Daoy (cell line): ENCODE measurements around the gene ELSPBP1. TPM values are rescaled to one million over a fixed set of nuclear protein-coding genes. Genes with fewer than 3 reads are reported as not detected.
"Not testable (repeated sequence)": the region's sequence is repeated elsewhere in the genome, so short reads cannot be mapped to it uniquely, and the experiment has no call there.

Source experiments
- DNase-seq: peaks from one replicate; pipeline ENCODE4 v3.0.0-alpha.2; 2015; ENCODE audit warnings: low read depth
- total RNA-seq: library from RNA; depleted of rRNA; stranded (reverse); fragments of >200 nt; shearing (Covaris generic); gene quantifications from 2 replicates; pipeline ENCODE4 v1.2.3, GENCODE V29; 2014; rRNA removed

The ELSPBP1 gene
- total RNA-seq, 1 experiment from 2014 or later, result not detected

DNA sequence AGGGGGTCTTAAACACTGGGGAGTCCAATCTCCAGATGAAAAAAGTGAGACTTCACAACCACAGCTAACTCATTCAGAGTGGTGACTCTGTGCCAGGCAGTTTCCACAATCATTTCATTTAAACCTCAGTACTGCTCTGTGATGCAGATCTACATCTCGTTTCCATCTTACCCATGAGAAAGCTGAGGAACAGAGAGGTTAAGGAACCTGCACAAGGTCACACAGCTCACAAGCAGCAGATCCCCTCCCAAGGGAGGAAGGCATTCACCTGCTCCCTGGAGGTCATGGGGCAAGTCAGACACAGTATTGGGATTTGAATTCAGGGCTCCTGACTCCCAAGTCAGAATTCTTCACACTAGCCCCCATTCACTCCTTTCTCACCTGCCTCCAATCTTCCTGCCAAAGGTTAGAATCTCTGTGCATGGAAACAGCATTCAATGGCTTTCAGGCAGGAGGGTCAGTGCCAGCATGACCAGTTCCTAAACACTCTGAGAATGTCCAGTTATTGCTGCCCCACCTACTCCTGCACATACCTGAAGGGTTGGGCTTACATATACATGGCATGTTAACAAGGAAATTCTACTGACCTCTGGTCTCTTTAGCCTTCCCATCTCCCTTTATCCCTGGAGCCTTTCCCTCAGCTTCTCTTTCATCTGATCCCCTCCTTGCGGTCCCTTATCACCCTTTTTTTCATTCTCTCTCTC lies 47.6 kb downstream of the ELSPBP1 start:
- DNase-seq, result no peak

DNA sequence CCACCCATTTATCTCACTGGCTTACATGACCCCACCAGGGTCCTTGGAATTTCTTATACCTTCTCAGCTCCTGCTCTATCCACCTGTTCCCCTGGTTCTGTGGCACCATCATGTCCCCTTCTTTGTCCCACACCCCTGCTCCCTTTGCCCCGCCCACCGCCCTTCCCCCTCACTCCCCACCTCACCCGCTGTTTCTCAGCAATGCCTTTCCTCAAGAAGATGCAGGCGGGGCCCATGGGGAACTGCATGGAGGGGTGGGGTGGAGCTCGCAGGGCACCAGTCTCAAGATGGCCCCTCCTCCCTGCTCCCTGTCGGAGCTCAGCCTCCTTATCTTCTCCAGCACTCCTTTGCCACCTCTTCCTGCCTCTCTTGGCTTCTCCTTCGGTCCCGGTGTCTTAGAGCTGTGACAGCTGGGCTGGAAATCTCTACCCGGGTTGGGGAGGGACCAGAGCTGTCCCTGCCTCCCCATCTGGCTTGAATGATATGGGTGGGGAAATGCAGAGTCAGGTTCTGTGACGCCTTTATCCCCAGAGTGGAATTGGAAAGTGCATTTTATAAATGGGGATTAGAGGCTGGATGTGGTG lies 49.3 kb downstream of the ELSPBP1 start, which contains the start of gene CABP5:
CABP5 (minus strand) TSS at position 405 of the 584 bp plus-strand sequence; CDS start at position 248, 157 bp downstream.
- DNase-seq, result no peak

DNA sequence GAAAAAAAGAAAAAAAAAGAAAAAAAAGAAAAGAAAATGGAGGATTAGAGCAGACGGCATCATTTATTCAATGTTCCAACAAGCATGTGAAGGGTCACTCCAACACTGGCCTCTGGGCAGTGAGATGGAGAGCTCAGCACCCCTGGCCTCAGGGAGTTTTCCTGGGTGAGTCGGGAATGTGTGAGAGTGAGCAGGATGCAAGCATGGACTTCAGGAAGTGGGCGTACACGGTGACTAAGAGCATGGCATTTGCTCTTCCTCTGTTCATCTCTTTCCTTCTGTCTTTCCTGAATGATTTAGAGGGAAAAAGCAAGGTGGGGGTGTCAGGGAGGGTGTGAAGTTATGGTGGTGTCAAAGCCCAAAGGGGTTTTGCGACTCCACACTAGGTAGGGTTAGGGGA lies 50.1 kb downstream of the ELSPBP1 start:
- DNase-seq, result peak; percentile 39

DNA sequence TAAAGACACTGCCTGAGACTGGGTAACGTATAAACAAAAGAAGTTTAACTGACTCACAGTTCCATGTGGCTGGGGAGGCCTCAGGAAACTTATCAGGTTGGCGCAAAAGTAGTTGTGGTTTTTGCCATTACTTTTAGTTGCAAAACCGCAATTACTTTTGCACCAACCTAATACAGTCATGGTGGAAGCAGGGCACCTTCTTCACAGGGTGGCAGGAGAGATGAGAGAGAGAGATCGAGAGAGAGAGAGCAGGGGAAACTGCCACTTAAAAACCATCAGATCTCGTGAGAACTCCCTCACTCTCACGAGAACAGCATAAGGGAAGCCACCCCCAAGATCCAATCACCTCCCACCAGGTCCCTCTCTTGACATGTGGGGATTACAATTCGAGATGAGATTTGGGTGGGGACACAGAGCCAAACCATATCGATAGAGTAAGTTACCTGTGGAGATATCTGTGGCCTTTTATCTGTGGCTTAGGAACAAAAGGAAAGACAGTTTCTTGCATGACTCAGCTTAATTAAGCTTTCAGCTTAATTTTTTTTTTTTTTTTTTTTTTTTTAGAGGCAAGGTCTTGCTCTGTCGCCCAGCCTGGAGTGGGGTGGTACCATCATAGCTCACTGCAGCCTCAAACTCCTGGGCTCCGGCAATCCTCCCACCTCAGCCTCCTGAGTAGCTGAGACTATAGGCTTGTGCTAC lies 57.1 kb downstream of the ELSPBP1 start:
- no peak for DNase-seq

DNA sequence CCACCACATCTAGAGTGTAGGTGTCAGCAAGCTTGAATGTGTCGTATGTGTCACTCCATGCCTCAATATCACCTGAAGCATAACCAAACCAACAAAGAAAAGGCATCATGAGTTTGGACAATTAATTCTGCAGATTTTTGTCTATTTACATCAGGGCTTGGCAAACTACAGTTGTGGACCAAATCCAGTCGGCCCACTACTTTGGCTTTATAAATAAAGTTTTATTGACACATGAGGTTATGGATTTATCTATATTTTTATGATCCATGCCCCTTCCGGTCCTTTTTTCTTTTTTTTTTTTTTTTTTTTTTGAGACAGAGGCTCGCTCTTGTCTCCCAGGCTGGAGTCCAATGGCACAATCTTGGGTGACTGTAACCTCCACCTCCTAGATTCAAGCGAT lies 58.6 kb downstream of the ELSPBP1 start:
- no peak for DNase-seq

DNA sequence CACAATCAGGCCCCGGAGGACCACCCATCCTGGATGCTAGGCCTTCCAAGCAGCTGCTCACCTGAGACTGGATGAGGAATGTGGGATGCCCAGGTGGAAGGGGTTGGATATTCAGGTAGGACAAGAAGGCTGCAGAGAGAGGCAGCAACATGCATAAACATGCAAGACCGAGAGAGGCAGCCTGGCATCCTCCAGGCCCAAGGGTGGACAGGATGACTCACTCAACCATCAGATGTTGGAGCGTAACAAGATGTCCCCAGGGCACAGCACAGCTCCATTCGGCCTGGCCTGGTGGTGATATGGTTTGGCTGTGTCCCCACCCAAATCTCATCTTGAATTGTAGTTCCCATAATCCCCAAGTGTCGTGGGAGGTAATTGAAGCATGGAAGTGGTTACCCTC lies 59.4 kb downstream of the ELSPBP1 start:
- DNase-seq, result peak; percentile 18

DNA sequence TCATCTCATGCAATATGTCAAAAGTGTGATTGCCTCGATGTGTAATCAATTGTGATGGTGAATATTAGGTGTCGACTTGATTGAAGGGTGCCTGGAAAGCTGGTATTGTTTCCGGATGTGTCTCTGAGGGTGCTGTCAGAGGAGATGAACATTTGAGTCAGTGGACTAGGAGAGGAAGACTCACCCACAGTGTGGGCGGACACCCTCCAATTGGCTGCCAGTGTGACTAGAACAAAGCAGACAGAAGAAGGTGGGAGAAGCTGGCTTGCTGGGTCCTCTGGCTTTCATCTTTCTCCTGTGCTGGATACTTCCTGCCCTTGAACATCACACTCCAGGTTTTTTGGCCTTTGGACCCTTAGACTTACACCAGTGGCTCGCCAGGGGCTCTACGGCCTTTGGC lies 64.9 kb downstream of the ELSPBP1 start:
- no peak for DNase-seq

DNA sequence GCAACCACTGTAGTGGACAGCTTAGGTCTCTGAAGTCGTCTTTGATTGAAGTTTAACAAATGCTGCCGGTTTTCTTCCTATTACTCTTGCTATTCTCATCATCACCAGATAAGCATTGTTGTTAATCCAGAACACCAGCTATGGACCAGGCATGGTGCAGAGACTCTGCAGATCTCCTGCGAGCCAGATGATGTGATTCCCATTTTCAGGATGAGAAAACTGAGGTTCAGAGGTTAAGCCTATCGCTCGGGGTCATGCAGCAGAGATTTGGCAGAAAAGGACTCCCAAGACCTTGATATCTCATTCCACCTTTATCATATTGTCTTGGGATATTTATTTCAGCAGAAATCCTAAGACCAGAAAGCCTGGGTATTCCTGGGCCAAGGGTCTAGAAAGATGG lies 65.9 kb downstream of the ELSPBP1 start:
- DNase-seq, result no peak

DNA sequence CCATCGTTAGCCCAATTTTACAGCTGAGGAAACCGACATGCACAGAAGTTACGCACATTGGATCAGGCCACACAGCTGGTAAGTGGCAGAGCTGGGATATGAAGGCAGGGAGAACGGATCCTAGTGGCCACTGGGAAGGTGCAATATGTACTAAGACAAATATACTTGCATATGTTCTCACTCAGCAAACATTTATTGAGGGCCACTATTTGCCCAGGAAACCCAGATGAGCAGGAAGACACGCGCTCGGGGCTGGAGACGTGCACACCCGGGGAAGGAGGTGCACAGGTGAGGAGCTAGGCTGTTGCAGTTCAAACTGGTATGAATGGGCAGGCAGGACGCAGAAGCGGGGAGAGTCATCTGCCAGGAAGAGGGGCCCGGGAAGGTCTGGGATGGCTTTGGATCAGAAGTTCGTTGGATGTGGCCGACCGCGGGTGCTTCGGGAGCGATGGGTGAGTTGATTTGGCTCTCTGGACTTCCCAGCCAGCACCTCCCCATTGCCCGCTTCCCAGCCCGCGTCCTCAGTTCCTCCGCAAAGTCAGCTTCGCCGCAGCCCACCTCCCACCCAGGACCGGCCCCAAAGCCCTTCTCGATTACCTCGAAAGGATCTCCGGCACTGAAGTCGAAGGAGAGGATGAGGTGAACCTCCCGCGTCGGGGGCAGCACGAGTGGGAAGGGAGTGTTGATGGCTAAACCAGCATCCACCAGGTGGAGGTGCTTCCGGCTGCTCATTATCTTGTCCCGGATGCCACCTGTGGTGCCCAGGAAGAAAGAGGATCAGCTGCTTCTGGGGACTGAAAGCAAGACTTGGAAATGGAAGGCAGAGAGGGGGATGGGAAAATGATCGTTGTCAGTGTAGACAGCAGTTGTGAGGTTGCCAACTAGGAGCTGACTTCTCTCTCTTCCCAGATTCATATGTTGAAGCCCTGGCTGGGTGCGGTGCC lies 67.2 kb downstream of the ELSPBP1 start:
- no peak for DNase-seq

DNA sequence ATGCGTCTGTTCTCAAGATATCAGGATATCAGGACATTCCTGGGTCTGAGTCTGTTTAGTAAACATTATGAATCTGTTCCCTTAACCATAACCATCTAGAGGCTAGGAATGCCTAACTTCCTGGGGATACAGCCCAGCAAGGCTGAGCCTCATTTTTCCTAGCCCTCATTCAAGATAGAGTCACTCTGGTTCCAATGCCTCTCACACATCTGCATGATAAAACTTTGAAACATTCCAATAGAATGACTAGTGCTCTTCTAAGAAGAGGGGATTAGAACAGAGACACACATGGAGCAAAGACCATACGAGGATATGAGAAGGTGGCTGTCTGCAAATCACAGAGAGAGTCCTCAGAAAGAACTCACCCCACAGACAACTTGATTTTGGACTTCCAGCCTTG lies 70.1 kb downstream of the ELSPBP1 start:
- DNase-seq, result no peak

DNA sequence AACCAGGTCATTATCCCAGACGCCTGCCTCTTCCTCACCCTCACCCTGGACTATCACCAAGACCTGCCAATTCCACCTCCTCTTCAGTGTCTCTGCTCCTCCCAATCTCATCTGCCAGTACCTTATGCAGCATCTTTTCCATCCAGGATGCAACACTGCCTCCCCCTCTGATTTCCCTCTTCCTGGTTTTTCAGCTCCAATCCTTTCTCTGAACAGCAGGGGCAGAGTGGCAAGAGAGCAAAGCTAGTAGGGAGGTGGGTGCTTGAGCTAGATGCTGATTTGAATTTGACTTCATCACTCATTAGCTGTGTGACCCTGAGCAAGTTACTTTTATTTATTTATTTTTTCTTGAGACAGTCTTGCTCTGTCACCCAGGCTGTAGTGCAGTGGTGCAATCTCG lies 75.0 kb downstream of the ELSPBP1 start:
- no peak for DNase-seq

DNA sequence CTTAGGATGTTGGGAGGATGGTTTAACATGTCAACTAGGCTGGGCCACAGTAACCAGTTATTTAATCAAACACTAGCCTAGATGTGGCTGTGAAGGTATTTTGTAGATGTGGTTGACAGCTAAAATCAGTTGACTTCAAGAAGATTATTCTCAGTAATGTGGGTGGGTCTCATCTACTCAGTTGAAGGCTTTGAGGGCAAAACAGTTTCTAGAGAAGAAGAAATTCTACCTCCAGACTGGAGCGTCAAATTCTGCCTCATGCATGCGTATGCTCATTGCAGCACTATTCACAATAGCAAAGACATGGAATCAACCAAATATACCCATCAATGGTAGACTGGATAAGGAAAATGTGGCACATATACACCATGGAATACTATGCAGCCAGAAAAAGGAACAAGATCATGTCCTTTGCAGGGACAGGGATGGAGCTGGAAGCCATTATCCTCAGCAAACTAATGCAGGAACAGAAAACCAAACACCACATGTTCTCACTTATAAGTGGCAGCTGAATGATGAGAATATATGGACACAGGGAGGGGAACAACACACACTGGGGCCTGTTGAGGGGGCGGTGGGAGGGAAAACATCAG lies 75.8 kb downstream of the ELSPBP1 start:
- DNase-seq, result not testable (repeated sequence)

Other genes with a start within 250 kb of the ELSPBP1 start
- 48.0 and 56.6 TPM in 2 replicates for gene NOP53, start 249.1 kb upstream of the ELSPBP1 start, total RNA-seq
- gene SELENOW, start 215.9 kb upstream of the ELSPBP1 start, total RNA-seq, result 239 and 251 TPM in 2 replicates
- gene TPRX1, start 190.1 kb upstream of the ELSPBP1 start, total RNA-seq, result not detected in 2 replicates
- not detected in 2 replicates for gene CRX, start 172.7 kb upstream of the ELSPBP1 start, total RNA-seq
- not detected in 2 replicates for gene TPRX2, start 135.4 kb upstream of the ELSPBP1 start, total RNA-seq
- not detected in 2 replicates for gene SULT2A1, start 108.3 kb upstream of the ELSPBP1 start, total RNA-seq
- not detected in 2 replicates for gene BSPH1, start 2.5 kb upstream of the ELSPBP1 start, total RNA-seq
- gene CABP5, start 49.4 kb downstream of the ELSPBP1 start, total RNA-seq, result not detected in 2 replicates
- 2.2 and 4.7 TPM in 2 replicates for gene PLA2G4C, start 116.2 kb downstream of the ELSPBP1 start, total RNA-seq
- 48.5 and 83.8 TPM in 2 replicates for gene LIG1, start 175.7 kb downstream of the ELSPBP1 start, total RNA-seq
- gene ZSWIM9, start 176.0 kb downstream of the ELSPBP1 start, total RNA-seq, result 0.86 and 3.0 TPM in 2 replicates